H1 (cell line): Measurements from ENCODE around the gene KIAA1328. TPM values are rescaled to one million over a fixed set of nuclear protein-coding genes. Genes with fewer than 3 reads are reported as not detected.

Experiments used
- CTCF ChIA-PET: fragments of 300-600 bp; sonication (Branson Sonifier 250); formaldehyde crosslinking; loops from one replicate; lab custom pipeline; 2021; ENCODE audit not compliant: partially characterized antibody; lab: Charles Lee
- POLR2A ChIA-PET: fragments of 300-600 bp; sonication (Branson Sonifier 250); formaldehyde crosslinking; loops from one replicate; lab custom pipeline; 2021; ENCODE audit warnings: inconsistent platforms; ENCODE audit not compliant: partially characterized antibody; lab: Charles Lee
- DNase-seq, 2 experiments: peaks; one replicate each; pipeline versions ENCODE4 v3.0.0 to v3.0.0-alpha.2; 2010 to 2022; ENCODE audit warnings: low spot score in 2 of 2, low read depth in 1 of 2, mixed read lengths in 1 of 2
- FAIRE-seq: peaks from 2 replicates; lab custom pipeline; 2011; peaks lifted over from hg19 to GRCh38; lab: Jason Lieb, UNC
- H2AFZ ChIP-seq: 2 replicates; pipeline ENCODE4 v1.8.1; 2012; ENCODE audit warnings: low read length, inconsistent platforms
- H2AK5ac ChIP-seq: 2 replicates; pipeline ENCODE4 v1.6.1; 2013; ENCODE audit warnings: low read depth, low read length
- H2BK120ac ChIP-seq: replicated peaks from 2 replicates; pipeline ENCODE3; 2013; ENCODE audit warnings: low read depth, low read length, inconsistent platforms
- H2BK12ac ChIP-seq: 2 replicates; pipeline ENCODE4 v1.6.1; 2013; ENCODE audit warnings: low read depth, low read length
- H2BK15ac ChIP-seq: 2 replicates; pipeline ENCODE4 v1.6.1; 2013; ENCODE audit warnings: low read length
- H2BK20ac ChIP-seq: 2 replicates; pipeline ENCODE4 v1.6.1; 2013; ENCODE audit warnings: low read length
- H2BK5ac ChIP-seq: 2 replicates; pipeline ENCODE4 v1.6.1; 2013; ENCODE audit warnings: low read depth, low read length
- H3K14ac ChIP-seq: 2 replicates; pipeline ENCODE4 v1.6.1; 2013; ENCODE audit warnings: inconsistent platforms; ENCODE audit not compliant: insufficient read length
- H3K18ac ChIP-seq: 2 replicates; pipeline ENCODE4 v1.6.1; 2013; ENCODE audit warnings: low read length; ENCODE audit errors: extremely low read depth
- H3K23ac ChIP-seq: 2 replicates; pipeline ENCODE4 v1.6.1; 2013; ENCODE audit warnings: inconsistent platforms; ENCODE audit not compliant: insufficient read length
- H3K23me2 ChIP-seq: 2 replicates; pipeline ENCODE4 v1.6.1; 2013; ENCODE audit warnings: low read depth, low read length
- H3K27ac ChIP-seq: 2 replicates; pipeline ENCODE4 v1.6.1; 2011; ENCODE audit warnings: low read depth, low read length, inconsistent platforms
- H3K27me3 ChIP-seq, 4 experiments: replicated peaks in 1 of 4; 1 replicate in 1 of 4; 2 replicates in 3 of 4; pipeline versions ENCODE4 v1.6.1 to v1.8.1; 2011 to 2013; ENCODE audit warnings: low read length in 3 of 4, mild to moderate bottlenecking in 3 of 4, inconsistent platforms in 2 of 4, mixed read lengths in 2 of 4, moderate library complexity in 1 of 4; ENCODE audit not compliant: control insufficient read depth in 3 of 4, insufficient read depth in 3 of 4; ENCODE audit errors: extremely low read depth in 1 of 4
- H3K36me3 ChIP-seq, 4 experiments: 2 replicates each; pipeline versions ENCODE4 v1.6.1 to v1.8.1; 2011 to 2013; ENCODE audit warnings: mild to moderate bottlenecking in 4 of 4, low read length in 3 of 4, moderate library complexity in 2 of 4, control low read depth in 1 of 4, inconsistent platforms in 1 of 4; ENCODE audit not compliant: insufficient read depth in 4 of 4, control insufficient read depth in 2 of 4
- H3K4ac ChIP-seq: replicated peaks from 2 replicates; pipeline ENCODE3; 2013; ENCODE audit warnings: low read length, low read depth, mixed read lengths, inconsistent platforms; ENCODE audit not compliant: insufficient read length
- H3K4me1 ChIP-seq, 4 experiments: replicated peaks in 1 of 4; 1 replicate in 1 of 4; 2 replicates in 3 of 4; pipeline versions ENCODE4 v1.6.1 to v1.8.1; 2011 to 2013; ENCODE audit warnings: low read length in 3 of 4, inconsistent platforms in 2 of 4, mixed read lengths in 1 of 4; ENCODE audit not compliant: insufficient read depth in 4 of 4, control insufficient read depth in 3 of 4
- H3K4me2 ChIP-seq, 2 experiments: 2 replicates each; pipeline versions ENCODE4 v1.6.1 to v1.8.1; 2011 to 2013; ENCODE audit warnings: low read depth in 2 of 2, low read length in 2 of 2, control low read depth in 1 of 2, inconsistent platforms in 1 of 2, mild to moderate bottlenecking in 1 of 2; ENCODE audit not compliant: insufficient read depth in 1 of 2
- H3K4me3 ChIP-seq, 4 experiments: fragments of 200-600, 300-600 bp in 1 of 4; sonication (generic), shearing (Covaris generic), sonication (Bioruptor Twin) in 1 of 4; 2 replicates each; pipeline versions ENCODE4 v1.5.1 to v1.8.1; 2011 to 2016; ENCODE audit warnings: low read length in 4 of 4, low read depth in 3 of 4, control low read depth in 2 of 4, inconsistent platforms in 2 of 4, mild to moderate bottlenecking in 2 of 4, mixed read lengths in 1 of 4, moderate library complexity in 1 of 4; ENCODE audit not compliant: insufficient read depth in 2 of 4; ENCODE audit errors: extremely low read depth in 1 of 4
- H3K56ac ChIP-seq: replicated peaks from 2 replicates; pipeline ENCODE3; 2013; ENCODE audit warnings: low read depth, mild to moderate bottlenecking, mixed read lengths, low read length, inconsistent platforms; ENCODE audit not compliant: insufficient read length
- H3K79me1 ChIP-seq: 2 replicates; pipeline ENCODE4 v1.6.1; 2013; ENCODE audit warnings: low read depth, low read length, control low read depth
- H3K79me2 ChIP-seq, 2 experiments: 2 replicates each; pipeline versions ENCODE4 v1.6.1 to v1.8.1; 2012 to 2013; ENCODE audit warnings: low read length in 2 of 2, mild to moderate bottlenecking in 2 of 2, inconsistent platforms in 1 of 2; ENCODE audit not compliant: insufficient read depth in 2 of 2, control insufficient read depth in 1 of 2
- H3K9ac ChIP-seq, 4 experiments: replicated peaks in 1 of 4; 1 replicate in 1 of 4; 2 replicates in 3 of 4; pipeline versions ENCODE4 v1.6.1 to v1.8.1; 2011 to 2013; ENCODE audit warnings: low read depth in 3 of 4, low read length in 3 of 4, control low read depth in 2 of 4, mild to moderate bottlenecking in 2 of 4, moderate library complexity in 2 of 4, inconsistent platforms in 1 of 4; ENCODE audit errors: extremely low read depth in 1 of 4
- H3K9me3 ChIP-seq, 2 experiments: 2 replicates each; pipeline versions ENCODE4 v1.6.1 to v1.8.1; 2012 to 2013; ENCODE audit warnings: mild to moderate bottlenecking in 2 of 2, moderate library complexity in 2 of 2, control low read depth in 1 of 2, inconsistent platforms in 1 of 2, low read depth in 1 of 2, low read length in 1 of 2, mixed read lengths in 1 of 2; ENCODE audit not compliant: insufficient read depth in 2 of 2
- H4K20me1 ChIP-seq, 2 experiments: replicated peaks in 1 of 2; 2 replicates each; pipeline versions ENCODE3 to v1.8.1; 2011 to 2013; ENCODE audit warnings: inconsistent platforms in 2 of 2, low read length in 2 of 2, mild to moderate bottlenecking in 1 of 2; ENCODE audit not compliant: insufficient read depth in 2 of 2, control insufficient read depth in 1 of 2
- H4K5ac ChIP-seq: 2 replicates; pipeline ENCODE4 v1.6.1; 2013; ENCODE audit warnings: low read length, low read depth, mixed read lengths, inconsistent platforms; ENCODE audit not compliant: insufficient read length
- H4K8ac ChIP-seq: 2 replicates; pipeline ENCODE4 v1.8.0; 2013; ENCODE audit warnings: mild to moderate bottlenecking, moderate library complexity, low read length, inconsistent platforms; ENCODE audit not compliant: insufficient read depth; ENCODE audit errors: extremely low read depth
- H4K91ac ChIP-seq: replicated peaks from 2 replicates; pipeline ENCODE3; 2013; ENCODE audit warnings: low read length, mixed read lengths, inconsistent platforms; ENCODE audit not compliant: insufficient read length
- BCL11A ChIP-seq, 2 experiments: IDR thresholded peaks; one replicate each; pipeline ENCODE4 v1.6.1; 2011; ENCODE audit warnings: low read depth in 2 of 2, low read length in 2 of 2, mild to moderate bottlenecking in 2 of 2
- CBX8 ChIP-seq: fragments of 300-800, 300-1000 bp; sonication (generic); IDR thresholded peaks from 2 replicates; pipeline ENCODE4 v1.7.1; 2016; ENCODE audit warnings: low read depth, low read length, borderline replicate concordance
- CEBPB ChIP-seq: IDR thresholded peaks from 2 replicates; pipeline ENCODE4 v1.6.1; 2012; ENCODE audit warnings: low read depth, low read length
- CHD2 ChIP-seq: IDR thresholded peaks from 2 replicates; pipeline ENCODE4 v1.6.1; 2012; ENCODE audit warnings: low read length, improper control_type of control experiment
- HDAC2 ChIP-seq, 2 experiments: fragments of 300-600 bp in 1 of 2; sonication (generic) in 1 of 2; IDR thresholded peaks; 2 replicates each; pipeline ENCODE4 v1.6.1; 2011 to 2012; ENCODE audit warnings: low read depth in 2 of 2, low read length in 2 of 2, mild to moderate bottlenecking in 2 of 2, moderate library complexity in 2 of 2, borderline replicate concordance in 1 of 2, inconsistent platforms in 1 of 2
- HDAC6 ChIP-seq: IDR thresholded peaks from one replicate; pipeline ENCODE4 v1.7.1; 2012; ENCODE audit warnings: low read depth, mild to moderate bottlenecking, inconsistent platforms, low read length, moderate library complexity
- KDM1A ChIP-seq: fragments of 200-600, 300-600 bp; sonication (generic); IDR thresholded peaks from 2 replicates; pipeline ENCODE4 v1.7.1; 2016; ENCODE audit warnings: mild to moderate bottlenecking, low read length, borderline replicate concordance
- KDM5A ChIP-seq: fragments of 200-600 bp; IDR thresholded peaks from 2 replicates; pipeline ENCODE4 v1.7.1; 2012; ENCODE audit warnings: mild to moderate bottlenecking, low read length, inconsistent platforms, mixed read lengths
- PHF8 ChIP-seq: fragments of 200-600 bp; sonication (generic); conservative IDR thresholded peaks from 2 replicates; pipeline ENCODE4 v1.7.1; 2012; ENCODE audit warnings: low read depth, mild to moderate bottlenecking, inconsistent platforms, low read length, moderate library complexity
- POLR2A ChIP-seq, 2 experiments: IDR thresholded peaks; 1 replicate in 1 of 2; 2 replicates in 1 of 2; pipeline ENCODE4 v1.6.1; 2011; ENCODE audit warnings: low read depth in 2 of 2, low read length in 2 of 2, mild to moderate bottlenecking in 2 of 2; ENCODE audit errors: control extremely low read depth in 1 of 2
- RBBP5 ChIP-seq: IDR thresholded peaks from 2 replicates; pipeline ENCODE4 v1.7.1; 2012; ENCODE audit warnings: low read depth, mild to moderate bottlenecking, inconsistent platforms, low read length, moderate library complexity, borderline replicate concordance
- SIN3A ChIP-seq, 2 experiments: IDR thresholded peaks in 1 of 2; conservative IDR thresholded peaks in 1 of 2; 2 replicates each; pipeline ENCODE4 v1.6.1; 2011 to 2012; ENCODE audit warnings: low read length in 2 of 2, improper control_type of control experiment in 1 of 2, low read depth in 1 of 2, mild to moderate bottlenecking in 1 of 2
- SP1 ChIP-seq: IDR thresholded peaks from 2 replicates; pipeline ENCODE4 v1.6.1; 2011; ENCODE audit warnings: low read depth, low read length
- USF2 ChIP-seq: IDR thresholded peaks from 2 replicates; pipeline ENCODE4 v1.6.1; 2011; ENCODE audit warnings: low read length, improper control_type of control experiment
- WGBS, 2 experiments: shearing (Covaris generic) in 1 of 2; methylation state at CpG; one replicate each; pipeline versions ENCODE4 v1.1.6 to v1.1.7; 2013 to 2015; ENCODE audit warnings: low lambda C conversion rate in 2 of 2, mixed read lengths in 2 of 2, inconsistent platforms in 1 of 2, low coverage in 1 of 2, missing lambda C conversion rate in 1 of 2; ENCODE audit not compliant: insufficient replicate concordance in 2 of 2, insufficient coverage in 1 of 2, insufficient read length in 1 of 2; ENCODE audit errors: extremely low coverage in 1 of 2, missing lambda C conversion rate in 1 of 2; 5-methylcytosine and 5-hydroxymethylcytosine counted together
- polyA plus RNA-seq, 7 experiments: library from polyadenylated mRNA; depleted of rRNA in 3 of 7; stranded (reverse) in 5 of 7; unstranded in 2 of 7; fragments of >200 nt in 5 of 7; fragments of 200-250 nt in 2 of 7; gene quantifications; 1 replicate in 5 of 7; 2 replicates in 1 of 7; 4 replicates in 1 of 7; pipeline versions ENCODE4 v1.2.1 to v1.2.3, GENCODE V29; 2011 to 2013; ENCODE audit warnings: missing spikeins in 2 of 7, mixed read lengths in 2 of 7
- total RNA-seq: library from RNA; stranded (reverse); fragmentation: NEBNext Ultra II Directional; extraction: Animal tissue kit (Norgen Biotek cat#: 25700); gene quantifications from 2 replicates; pipeline ENCODE4 v1.2.1, GENCODE V29; 2021

KIAA1328 gene
- total and polyA plus RNA-seq, 2 of the 8 experiments (the other 6 are each of a cell fraction or from before 2014, with no cell fraction given) = 2.6 to 5.7 TPM

- Histone ChIP-seq H2AK5ac (no peak overlapping the region), H3K79me1 (no peaks in the 10 kb centered on the region), H3K4me3 (no peak overlapping the region), H3K18ac (no peak overlapping the region), H3K4me1 (no peaks in the 10 kb centered on the region), H3K9ac (no peak overlapping the region), H2BK20ac (no peak overlapping the region), H3K14ac (no peak overlapping the region), H4K20me1 (no peaks in the 10 kb centered on the region), H2AFZ (no peak overlapping the region), H3K36me3 (no peaks in the 10 kb centered on the region), H3K23me2 (no peaks in the 10 kb centered on the region; the same call in 1 of the 2 replicates), H4K91ac (no peak overlapping the region), H2BK15ac (no peak overlapping the region), H3K4ac (no peak overlapping the region), H3K9me3 (peaks cover 0 to 2% of the 10 kb centered on the region in 2 experiments; a peak in 1 of 4 replicates), H3K79me2 (no peaks in the 10 kb centered on the region), H4K8ac (no peak overlapping the region), H2BK120ac (no peak overlapping the region), H2BK12ac (no peak overlapping the region), H3K56ac (no peak overlapping the region), H2BK5ac (no peak overlapping the region), H3K27me3 (no peaks in the 10 kb centered on the region), H3K4me2 (no peak overlapping the region), H3K27ac (no peak overlapping the region), H3K23ac (no peak overlapping the region), H4K5ac (no peak overlapping the region)
- CTCF ChIA-PET = no interaction called here
- FAIRE-seq = no peak
- POLR2A ChIA-PET = no interaction called here
- DNase-seq = no peak
- 97 to 100% methylated on average over 2 of the region's 2 CpGs for WGBS, 2 experiments
- TF ChIP-seq CBX8 (no peak), POLR2A (IDR thresholded peaks at IDR 0.05; ENCODE audit: control extremely low read depth in 1 of 2, low read depth in 2 of 2, low read length in 2 of 2) (no peak), PHF8 (no peak), KDM5A (no peak), USF2 (no peak), BCL11A (IDR thresholded peaks at IDR 0.05; ENCODE audit: low read depth in 2 of 2, low read length in 2 of 2) (no peak), HDAC2 (IDR thresholded peaks at IDR 0.05; ENCODE audit: borderline replicate concordance in 1 of 2, low read depth in 2 of 2, low read length in 2 of 2) (no peak), SIN3A (conservative IDR thresholded peaks at IDR 0.05 in 1 of 2, IDR thresholded peaks at IDR 0.05 in 1 of 2; ENCODE audit: low read depth in 1 of 2, low read length in 2 of 2) (no peak), RBBP5 (no peak), CEBPB (no peak), HDAC6 (no peak), SP1 (no peak), CHD2 (no peak), KDM1A (no peak)
Measured at GRCh38 chr18:37199741-37200140, 370.8 kb downstream of the KIAA1328 start.
